HG03439 (cell line): Measurements from ENCODE around the gene ANK3.
A peak's percentile ranks its signal among the peaks of the same experiment; 100 is the strongest.

ENCODE experiments used
- ATAC-seq: cut with Tn5 transposase; IDR thresholded peaks from one replicate; pipeline ENCODE4 v1.9.1; 2021; ENCODE audit warnings: mild to moderate bottlenecking, moderate library complexity; ENCODE audit not compliant: unreplicated experiment

The ANK3 gene

GRCh38 chr10:60237977-60238758 is 151.5 kb downstream of the ANK3 start:
- peak; percentile 43 for ATAC-seq

DNA sequence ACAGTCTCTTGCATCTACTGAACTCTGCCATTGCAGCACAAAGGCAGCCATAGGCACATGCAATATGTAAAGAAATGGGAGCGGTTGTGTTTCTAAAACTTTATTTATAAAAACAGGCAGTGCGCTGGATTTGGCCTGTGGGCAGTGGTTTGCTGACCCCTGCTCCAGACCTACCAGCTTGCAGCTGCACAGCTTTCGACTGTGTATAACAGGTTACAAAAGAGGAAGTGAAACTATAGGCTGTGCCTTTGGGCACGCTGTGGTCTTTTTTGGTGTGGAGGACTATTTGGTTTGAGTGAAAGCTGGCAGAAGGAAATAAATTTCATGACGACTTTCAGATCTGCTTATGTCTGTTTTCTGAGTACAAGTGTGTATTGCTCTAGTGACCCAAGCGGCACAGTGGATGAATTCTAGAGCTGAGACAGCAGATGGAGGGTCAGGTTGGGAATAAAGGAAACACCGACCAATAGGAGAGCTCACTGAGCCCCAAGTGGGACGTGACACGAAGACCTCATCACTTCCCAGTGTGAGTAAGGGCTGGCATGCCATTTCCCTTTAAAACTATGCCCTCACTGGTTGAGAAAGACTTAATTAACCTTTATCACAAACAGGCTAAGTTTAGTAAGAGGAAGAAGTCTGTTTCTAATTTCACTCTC is 152.7 kb downstream of the ANK3 start:
- peak; percentile 99 for ATAC-seq

DNA sequence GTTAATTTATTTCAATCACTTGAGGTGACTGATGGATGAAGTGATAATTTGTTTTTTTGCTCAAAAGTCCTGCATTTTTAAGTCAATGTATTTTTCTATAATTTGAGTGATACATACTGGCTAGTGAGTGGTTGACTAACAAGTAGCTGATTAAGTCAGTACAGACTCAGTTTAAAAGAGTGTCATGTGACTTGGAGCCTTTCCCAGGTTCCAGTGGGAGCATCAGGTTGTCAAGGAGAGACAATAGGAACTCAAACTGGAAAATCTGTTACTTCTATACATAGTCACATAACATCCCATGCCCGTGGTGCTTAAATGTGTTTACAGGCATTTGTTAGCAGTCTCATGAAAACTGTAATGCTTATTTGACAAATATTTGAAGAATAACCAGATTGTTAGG is 154.7 kb downstream of the ANK3 start:
- no peak for ATAC-seq

DNA sequence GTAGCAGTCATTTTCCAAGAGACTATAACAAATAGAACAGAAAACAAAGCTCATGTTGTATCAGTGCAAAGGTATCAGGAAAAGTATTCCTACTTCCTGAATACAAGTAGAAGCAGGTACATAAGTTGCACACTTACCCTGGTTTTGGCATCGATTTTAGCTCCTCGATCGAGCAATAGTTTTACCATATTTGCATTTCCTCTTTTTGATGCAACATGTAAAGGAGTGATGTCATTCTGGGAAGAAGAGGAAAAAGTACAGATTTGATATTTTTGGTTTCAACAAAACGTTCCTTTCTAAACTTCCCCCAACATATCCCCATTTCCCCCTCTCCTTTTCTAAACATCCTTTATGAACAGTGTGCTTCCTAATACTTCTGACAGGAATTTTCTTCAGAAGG is 155.1 kb downstream of the ANK3 start:
- ATAC-seq = no peak

DNA sequence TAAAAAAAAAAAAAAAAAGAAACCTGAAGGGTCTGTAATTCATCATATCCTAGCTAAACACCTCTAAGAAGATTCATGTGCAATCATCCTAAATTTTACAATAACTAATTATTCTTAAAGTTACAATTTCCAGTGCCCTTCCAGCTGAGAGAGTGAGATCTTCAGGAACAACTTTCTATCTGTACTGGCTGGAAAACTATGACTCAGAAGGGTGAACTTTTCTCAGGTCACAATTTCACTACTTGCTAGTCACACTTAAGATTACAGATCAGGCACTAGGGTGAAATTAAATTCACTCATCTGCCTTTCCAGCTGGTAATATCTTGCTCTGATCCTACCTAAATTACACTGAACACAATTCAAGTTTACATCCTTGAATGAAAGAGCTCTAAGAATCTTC is 158.8 kb downstream of the ANK3 start:
- no peak for ATAC-seq

- ATAC-seq = no peak
These were observed 165.5 kb downstream of the ANK3 start for GRCh38 chr10:60224066-60224705.

GRCh38 chr10:60222047-60222446 is 167.6 kb downstream of the ANK3 start:
- ATAC-seq = no peak

DNA sequence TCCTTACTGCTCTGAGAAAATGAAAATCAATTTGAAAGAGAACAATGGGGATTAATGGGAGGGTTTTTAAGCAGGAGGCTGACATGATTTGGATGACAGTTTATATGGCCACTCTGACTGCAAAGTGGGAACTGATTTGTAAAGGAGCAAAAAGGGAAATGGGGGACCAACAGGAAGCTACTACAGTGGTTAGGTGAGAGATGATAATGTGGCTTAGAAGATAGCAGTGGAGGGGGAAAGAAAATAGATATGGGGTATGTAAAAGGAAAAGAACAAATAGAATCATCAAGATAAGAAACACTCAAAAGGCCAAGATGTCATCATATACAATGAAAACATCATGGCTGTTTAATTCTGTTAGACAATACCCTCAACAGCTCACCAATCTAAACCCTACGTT is 177.5 kb downstream of the ANK3 start:
- no peak for ATAC-seq

DNA sequence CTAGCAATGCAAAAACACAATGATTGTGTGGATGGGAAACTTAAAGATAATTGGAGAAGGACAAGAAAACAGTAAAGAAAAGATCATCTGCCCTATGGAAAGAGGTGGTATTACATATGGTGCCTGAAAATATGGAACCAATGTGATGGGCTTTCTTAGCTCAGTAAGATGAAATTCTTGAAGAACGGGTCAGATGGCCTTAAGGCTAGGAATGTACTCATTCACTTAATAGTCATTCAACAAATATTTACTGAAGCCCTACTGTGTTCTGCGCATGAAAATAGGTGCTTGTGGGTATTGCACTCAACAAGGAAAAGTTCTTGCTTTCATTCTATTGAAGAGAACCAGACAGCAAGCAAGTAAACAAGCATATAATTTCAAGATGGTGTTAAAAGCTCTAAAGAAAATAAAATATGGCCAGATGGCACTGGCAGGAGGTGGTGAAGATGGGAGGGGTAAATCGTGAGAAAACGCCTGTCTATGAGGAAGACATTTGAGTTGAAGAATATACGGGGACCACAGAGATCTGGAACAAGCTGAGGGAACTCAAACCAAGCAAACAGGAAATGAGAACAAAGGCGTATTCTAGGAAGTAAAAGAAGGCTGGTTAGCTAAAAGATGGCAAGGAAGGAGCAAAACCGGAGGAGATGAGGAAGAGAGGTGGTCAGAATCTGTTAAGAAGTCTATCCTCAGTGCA is 179.7 kb downstream of the ANK3 start:
- no peak for ATAC-seq

DNA sequence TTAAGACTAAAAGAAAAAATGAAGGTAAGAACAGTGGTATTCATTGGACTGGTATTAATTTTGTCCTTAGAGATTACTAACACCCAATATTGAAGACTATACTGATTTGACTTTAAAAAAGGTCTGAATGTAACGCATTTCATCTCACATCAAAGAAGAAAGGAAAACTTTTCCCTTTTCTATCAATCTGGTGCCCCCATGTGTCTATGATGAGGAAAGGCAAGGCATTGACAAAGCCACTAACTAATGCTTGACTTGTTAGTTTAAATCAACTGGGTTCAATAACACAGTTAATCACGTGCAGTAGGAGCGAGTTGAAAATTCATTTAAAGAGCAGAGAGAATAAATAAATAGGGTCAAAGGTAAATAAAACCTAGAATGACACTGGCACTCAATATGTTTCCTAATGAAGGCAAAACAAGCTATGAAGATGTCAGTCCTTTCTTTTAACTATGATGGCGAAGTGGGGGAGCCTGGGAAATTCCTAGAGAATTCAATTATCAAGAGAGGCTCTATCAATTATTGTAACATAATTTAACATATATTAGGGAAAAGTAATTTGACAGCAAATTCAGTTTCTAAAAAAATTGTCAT is 180.9 kb downstream of the ANK3 start:
- ATAC-seq = no peak

DNA sequence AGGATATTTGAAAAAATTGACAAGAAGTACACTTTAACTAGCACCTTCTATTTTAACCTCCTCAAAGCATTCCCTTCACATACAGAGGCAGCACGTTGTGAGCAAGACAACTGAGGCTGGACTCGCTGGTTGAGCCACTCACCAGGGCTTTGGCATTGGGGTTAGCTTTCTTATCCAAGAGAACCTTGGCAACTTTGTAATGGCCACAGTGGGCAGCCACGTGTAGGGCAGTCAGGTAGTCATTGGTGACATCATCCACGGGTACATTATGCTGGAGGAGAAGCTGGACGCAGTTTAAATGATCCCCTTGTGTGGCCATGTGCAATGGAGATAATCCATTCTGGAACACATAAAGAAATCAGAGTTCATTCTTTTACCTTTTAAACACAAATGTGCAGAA is 181.8 kb downstream of the ANK3 start:
- no peak for ATAC-seq

GRCh38 chr10:60206735-60207134 is 182.9 kb downstream of the ANK3 start:
- no peak for ATAC-seq

DNA sequence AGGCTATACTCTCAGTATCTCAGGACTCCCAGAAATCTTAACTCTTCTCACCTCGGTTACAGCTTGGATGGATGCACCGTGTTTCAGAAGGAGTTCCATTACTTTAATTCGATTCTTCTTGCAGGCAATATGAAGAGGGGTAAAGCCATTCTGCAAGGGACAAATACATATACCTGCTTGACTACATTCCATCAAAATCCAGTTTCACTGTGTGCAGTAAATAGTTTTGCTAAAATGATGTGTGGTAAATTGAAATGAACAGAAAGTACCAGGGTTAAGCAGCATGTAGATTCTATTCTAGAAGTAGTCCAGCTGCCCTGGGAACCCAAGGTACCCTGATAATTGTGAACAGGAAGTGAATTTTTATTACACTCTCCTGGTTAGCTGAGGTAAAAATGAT is 183.9 kb downstream of the ANK3 start:
- ATAC-seq = no peak

DNA sequence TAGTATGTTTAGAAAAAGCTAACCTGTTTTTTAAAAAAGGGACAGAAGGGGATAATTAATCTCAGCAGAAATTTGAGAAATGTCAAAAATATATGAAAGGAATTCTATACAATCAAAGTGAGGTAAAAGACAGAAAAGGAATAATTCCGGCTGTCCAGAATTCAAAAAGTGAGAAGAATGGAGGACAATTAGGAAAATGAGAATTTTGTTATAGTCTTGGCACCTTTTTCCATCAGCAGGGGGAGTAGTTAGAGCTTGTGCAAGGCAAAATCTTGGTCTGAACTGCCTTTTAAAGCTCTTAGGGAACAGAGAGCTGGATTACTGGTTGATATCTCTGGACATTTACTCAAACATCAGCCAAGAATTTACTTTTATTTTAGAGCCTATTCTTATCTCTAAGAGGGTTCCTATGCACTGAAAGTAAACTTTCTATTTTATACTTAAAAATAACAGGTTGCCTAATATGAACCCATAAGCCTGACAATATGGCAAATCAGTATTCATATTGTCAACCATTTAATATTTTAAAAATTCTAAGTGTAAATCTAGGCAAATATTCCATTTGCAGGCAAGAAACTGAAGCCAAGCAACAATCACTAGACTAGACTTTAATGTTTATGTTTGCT is 185.6 kb downstream of the ANK3 start:
- ATAC-seq = no peak

DNA sequence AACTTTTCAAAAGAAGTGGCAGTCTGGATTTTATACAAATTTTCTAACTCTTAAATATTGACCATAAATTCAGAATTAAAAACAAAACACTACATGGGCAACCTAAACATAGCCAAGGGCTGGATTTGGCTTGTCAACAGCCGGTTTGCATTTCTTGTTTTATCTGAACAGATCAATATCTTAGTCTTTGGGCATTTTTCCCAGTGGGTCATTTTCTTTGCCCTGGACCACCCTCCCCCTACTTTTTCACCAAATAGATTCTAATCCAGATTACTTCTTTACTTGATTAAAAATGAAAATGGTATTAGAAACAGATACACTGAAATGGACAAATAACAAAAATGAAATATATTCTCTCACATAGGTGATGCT is 189.0 kb downstream of the ANK3 start:
- no peak for ATAC-seq

GRCh38 chr10:60200012-60200681 is 189.5 kb downstream of the ANK3 start:
- ATAC-seq = no peak

- ATAC-seq = no peak
These were observed 192.5 kb downstream of the ANK3 start for GRCh38 chr10:60197206-60197605.

GRCh38 chr10:60194421-60194820 is 195.3 kb downstream of the ANK3 start:
- ATAC-seq = no peak

GRCh38 chr10:60192946-60193345 is 196.7 kb downstream of the ANK3 start:
- ATAC-seq = no peak

DNA sequence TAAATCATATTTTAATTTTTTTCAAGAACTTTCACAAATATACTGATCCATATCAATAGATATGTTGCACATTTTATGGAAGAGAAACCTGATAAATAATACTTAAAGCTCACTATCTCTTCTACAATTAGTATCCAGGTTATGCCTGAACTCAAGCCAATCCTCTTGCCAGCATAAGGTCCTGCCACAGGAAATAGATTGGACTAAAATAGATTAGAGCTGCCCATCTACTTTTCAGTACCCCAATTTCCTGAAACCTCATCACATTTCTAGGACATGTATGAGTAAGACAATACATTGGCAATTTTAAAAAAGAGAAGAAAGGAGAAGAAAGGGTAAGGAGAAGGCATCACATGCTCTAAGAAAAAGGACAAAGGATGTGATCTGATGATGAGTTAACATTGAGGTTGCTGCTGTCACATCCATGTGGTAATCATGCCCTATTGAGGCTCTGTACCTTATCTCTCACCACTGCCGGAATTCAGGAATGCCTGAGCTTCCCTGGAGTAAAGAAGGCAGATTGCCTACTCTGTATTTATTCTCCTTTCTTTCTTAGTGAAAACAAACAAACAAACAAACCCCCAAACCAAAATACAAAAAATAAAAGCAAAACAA is 199.7 kb downstream of the ANK3 start:
- ATAC-seq = no peak
